Skin of body (tissue), 2 donors: ENCODE results near the gene IGFBP2. TPM values are rescaled to one million over a fixed set of nuclear protein-coding genes. Genes with fewer than 3 reads are reported as not detected.

Experiments
- DNase-seq: peaks from one replicate; lab custom pipeline; 2025; lab: John Stamatoyannopoulos, UW
- total RNA-seq: library from RNA; depleted of rRNA; stranded (reverse); fragments of >200 nt; gene quantifications from one replicate; pipeline ENCODE4 v1.2.3, GENCODE V29; 2014

The IGFBP2 gene
- total RNA-seq, 1 donor from 2014 or later, result 80.0 TPM

- DNase-seq, result no peak
Observed at GRCh38 chr2:216681683-216682082, 48.5 kb downstream of the IGFBP2 start.

- DNase-seq, result peak; percentile 93
Observed at GRCh38 chr2:216683846-216684245, 50.6 kb downstream of the IGFBP2 start.

DNA sequence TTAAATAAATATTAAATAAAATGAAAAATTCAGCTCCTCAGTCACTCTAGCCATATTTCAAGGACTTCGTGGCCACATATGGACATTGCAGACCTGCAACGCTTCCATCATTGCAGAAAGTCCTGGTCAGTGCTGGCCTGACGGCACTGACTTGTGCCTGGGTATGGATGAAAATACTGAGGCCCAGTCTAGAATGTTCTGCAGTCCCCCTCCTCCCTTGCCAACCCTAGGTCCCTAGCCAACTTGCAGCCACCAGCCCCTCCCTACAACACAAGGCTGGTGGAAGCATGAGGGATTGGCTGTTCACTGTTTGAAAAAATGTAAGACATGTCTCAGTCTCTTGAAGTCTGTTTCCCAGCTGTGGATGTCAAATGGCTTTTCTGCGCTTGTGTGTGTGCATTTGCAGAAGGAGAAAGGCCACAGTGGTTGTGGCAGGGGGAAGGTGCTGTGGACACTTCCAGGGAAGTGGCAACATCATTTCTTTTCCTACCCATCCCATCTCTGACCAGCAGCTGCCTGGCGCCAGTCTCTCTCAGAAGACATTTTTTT is 52.2 kb downstream of the IGFBP2 start:
- DNase-seq, result peak; percentile 73

GRCh38 chr2:216687111-216687510 is 53.9 kb downstream of the IGFBP2 start:
- no peak for DNase-seq

- DNase-seq, result no peak
Observed at GRCh38 chr2:216687646-216688045, 54.4 kb downstream of the IGFBP2 start.

- no peak for DNase-seq
Observed at GRCh38 chr2:216688731-216689340, 55.6 kb downstream of the IGFBP2 start.

DNA sequence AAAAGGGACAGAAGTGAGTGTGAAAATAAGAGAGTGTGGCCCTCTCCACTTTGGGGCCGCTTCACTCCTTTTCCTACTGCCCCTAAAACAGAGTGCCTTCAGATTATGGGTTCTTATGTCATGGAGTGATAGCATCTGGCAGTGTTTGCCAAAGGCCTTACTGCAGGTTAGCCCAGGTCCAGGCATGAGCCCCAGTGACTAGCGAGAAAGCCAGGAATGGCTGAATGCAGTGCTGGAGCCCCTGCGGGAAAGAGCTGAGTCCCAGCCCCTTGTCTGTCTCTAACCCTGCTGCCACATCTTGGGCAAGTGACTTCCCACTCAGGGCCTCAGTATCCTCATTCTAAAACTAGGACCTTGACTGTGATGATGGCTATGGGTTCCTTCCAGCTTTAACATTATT is 56.2 kb downstream of the IGFBP2 start:
- no peak for DNase-seq

DNA sequence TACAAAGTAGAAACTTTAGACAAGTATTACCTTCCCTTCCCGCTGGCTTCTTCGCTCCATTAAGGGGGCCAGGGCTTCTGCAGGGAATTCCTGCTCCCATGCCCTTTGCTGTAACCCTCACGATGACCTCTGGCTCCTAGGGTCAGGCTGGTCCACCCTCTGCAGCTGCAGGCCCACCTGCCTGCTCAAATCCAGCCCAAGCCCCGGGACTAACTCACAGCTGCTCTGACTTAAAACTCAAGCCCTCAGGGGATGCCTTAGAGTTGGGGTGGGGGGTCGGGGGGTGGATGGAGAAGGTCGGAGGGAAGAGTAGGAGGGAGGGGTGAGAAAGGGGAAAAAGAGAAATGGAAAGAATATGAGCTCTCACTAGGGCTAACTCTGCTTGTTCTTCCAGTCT is 57.2 kb downstream of the IGFBP2 start:
- no peak for DNase-seq

DNA sequence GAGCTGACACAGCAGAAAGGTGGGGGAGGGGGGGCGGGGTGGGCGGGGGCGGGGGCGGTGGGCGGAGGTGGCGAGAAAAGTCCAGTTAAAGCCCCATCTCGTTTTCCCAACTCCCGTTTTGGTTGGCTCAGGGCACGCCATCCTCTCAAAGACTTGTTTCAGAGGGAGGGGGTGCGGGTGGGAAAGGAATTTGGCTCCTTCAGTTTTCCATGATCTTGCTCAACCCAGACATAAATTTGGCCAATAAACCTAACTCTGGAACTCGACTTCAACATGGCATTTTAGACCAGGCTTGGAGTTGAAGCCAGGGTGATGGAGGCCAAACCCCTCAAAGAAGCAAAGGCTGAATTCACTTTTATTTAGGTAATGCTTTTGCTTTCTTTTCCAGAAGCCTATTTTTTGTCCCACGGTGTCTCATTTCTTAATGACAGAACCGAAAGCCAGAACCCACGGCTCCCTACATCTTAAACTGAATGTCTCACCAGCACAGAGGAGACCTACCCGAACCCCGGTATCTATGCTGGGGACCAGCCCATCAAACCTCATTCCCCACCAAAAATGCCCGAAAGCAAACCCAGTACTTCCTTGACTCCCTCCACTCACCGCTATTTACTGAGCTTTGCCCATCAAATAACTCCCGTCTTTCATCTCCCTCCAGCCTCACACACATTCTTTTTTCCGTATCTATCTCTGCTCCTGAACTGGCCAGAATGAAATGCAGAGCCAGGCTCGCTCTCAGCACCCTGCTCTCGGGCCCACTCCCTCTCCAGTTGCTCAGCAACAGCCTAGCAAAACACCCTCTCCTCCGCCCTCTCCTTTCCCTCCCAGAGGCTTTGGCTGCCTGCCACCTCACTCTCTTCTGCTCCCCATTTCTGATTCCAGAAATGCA is 57.9 kb downstream of the IGFBP2 start:
- peak; percentile 89 for DNase-seq

GRCh38 chr2:216692636-216693413 is 59.6 kb downstream of the IGFBP2 start:
- DNase-seq, result peak; percentile 90

- DNase-seq, result no peak
Observed at GRCh38 chr2:216693414-216694080, 60.3 kb downstream of the IGFBP2 start.

DNA sequence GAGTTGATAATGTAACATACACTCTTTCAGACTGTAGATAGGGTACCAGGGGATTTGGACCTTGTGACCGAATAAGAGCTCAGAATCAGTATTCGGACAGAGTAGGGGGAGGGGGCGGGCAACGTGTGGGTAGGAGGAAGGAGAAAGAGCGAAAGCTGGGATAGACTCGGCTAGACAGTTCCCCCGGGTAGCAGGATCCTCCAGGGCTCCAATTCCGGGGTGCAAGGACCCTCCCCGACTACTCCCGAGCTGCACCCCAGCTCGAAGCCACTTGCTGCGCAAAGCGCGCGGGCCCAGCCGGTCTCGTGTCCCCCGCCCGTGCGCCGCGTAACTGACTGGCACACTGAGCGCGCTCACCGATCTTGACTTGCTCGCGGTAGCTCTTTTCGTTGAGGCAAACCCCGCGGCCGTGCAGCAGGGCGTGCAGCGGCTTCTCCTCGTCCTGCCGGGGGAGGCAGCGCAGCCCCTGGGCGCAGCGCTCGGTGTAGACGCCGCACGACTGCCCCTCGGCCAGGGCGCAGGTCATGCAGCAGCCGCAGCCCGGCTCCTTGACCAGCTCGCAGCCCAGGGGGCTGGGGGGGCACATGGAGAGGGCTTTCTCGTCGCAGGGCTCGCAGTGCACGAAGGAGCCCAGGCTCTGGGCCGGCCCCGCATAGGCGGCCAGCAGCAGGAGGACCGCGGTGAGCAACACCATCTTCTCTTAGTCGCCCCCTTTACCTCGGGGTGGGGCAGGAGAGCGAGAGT is 61.0 kb downstream of the IGFBP2 start:
- peak; percentile 62 for DNase-seq

DNA sequence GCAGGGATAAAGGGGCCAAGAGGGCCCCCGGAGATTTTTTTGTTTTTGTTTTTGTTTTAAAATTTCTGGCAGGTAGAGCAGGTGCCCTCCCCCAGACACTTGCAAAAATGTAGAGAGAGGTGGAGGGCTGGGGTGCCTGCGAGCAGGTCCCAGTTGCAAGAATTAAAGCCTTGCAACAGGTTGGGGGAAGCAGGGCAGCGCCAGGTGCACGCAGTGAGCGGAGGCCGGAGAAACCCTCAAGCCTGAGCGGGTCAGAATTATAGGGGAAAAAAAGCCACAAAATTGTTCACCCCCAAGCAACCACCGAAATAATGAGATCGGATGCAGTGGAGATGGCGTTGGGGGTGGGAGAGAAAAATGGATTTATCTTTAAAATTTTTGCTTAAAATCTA is 61.6 kb downstream of the IGFBP2 start:
- no peak for DNase-seq

DNA sequence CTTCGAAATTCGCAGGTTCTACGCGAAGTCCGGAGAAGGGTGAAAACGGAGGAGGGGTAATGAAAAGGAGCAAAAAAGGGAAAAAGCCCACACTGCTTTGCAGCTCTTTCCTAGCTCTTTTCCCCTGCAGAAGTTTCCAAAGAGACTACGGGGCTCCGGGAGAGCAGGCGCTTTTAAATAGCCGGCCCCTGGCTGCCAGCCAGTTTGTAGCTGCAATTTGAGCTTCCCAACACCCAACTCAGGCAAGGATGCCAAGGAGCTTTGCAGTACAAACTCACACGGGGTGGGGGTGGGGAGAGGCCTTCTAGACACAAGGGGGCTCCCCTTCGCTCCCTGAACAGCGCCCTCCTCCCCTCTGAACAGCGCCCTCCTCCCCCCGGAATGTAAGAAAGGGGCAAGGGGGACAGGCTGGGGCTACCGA is 62.2 kb downstream of the IGFBP2 start, which contains the start of gene IGFBP5:
IGFBP5 (minus strand) TSS at position 149 of the 421 bp plus-strand sequence. CDS start 774 bp downstream, outside the sequence.
- peak; percentile 96 for DNase-seq

DNA sequence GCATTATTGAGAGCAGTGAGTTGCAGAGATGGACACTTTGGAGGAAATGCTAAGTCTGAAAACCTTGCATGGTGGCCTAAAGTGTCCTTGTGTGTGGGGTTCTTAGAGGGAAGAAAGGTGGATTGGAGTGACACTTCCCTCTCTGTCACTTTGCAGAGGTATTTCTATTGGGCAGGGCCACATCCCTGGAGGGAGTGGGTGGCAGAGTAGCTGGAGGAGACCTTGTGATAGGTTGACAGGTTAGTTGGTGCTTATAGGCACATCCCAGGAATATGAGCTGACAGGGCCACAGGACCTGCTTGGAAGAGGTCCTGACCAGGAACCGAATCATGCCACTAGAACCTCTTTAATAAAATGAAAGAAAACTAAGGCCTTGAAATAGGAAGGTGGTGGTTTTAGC is 63.1 kb downstream of the IGFBP2 start:
- DNase-seq, result no peak

- peak; percentile 46 for DNase-seq
Observed at GRCh38 chr2:216696751-216697560, 63.7 kb downstream of the IGFBP2 start.

- DNase-seq, result no peak
Observed at GRCh38 chr2:216698293-216698692, 65.1 kb downstream of the IGFBP2 start.

DNA sequence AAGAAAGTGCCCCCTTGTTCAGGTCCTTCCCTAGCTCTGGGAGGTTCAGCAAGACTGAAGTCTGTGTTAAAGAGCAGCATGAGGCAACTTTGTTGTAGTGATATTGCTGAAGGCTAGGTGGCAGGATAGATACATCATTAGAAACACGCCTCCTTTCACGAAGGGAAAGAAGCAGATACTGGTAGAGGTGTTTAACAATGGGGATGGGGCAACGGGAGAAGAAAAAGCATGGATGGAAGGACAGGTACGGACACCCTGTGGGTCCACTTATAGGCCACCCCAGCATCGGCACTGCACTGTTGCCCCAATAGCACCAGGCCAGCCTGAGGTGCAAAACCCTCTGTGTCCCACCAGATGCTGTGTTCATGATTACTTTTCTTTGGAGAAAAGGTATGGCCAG is 65.7 kb downstream of the IGFBP2 start:
- peak; percentile 73 for DNase-seq

DNA sequence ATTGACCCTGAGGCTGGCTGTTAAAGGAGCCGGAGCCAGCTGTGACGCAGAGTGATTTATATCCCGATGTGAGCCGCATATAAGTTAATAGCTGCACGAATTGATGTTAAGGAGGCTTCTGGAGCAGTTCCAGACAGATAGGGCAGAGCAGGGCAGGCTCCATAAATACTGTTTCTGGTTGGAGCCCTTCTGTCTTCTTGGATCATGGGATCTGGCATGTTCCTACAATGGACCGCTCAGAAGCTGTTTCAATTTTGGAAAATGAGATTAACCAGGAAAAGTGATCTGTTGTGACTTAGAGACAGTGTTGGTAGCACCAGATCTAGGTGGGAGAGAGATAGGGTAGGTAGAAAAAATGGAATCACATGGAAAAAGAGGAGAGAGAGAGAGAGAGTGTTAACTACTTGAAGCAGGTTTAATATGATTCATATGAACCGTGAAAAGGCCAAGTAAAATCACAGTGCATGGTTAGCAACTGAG is 66.9 kb downstream of the IGFBP2 start:
- peak; percentile 47 for DNase-seq
